ENCODE results near the gene GPN3. TPM values are rescaled to one million over a fixed set of nuclear protein-coding genes. Genes with fewer than 3 reads are reported as not detected.
"Not testable (repeated sequence)": the region's sequence is repeated elsewhere in the genome, so short reads cannot be mapped to it uniquely, and the experiment has no call there.

GPN3 gene
- total RNA-seq, 2 donors from 2014 or later: 34.9 to 39.9 TPM

- H3K36me3 Mint-ChIP-seq: no peaks in the 10 kb centered on the region
These were observed 46.8 kb downstream of the GPN3 start for GRCh38 chr12:110421159-110421661.

GRCh38 chr12:110420644-110421043 is 47.4 kb downstream of the GPN3 start:
- not testable (repeated sequence) for H3K4me1 Mint-ChIP-seq (ENCODE audit: low read depth in 2 of 2); H3K27me3 Mint-ChIP-seq; H3K27ac Mint-ChIP-seq; H3K9me3 Mint-ChIP-seq; H3K36me3 Mint-ChIP-seq; H3K4me3 Mint-ChIP-seq; DNase-seq (ENCODE audit: low spot score); ATAC-seq

More at GRCh38 chr12:110421159-110421661, 46.8 kb downstream of the GPN3 start:
- Mint-ChIP-seq H3K4me3 (no peak overlapping the region), H3K9me3 (no peaks in the 10 kb centered on the region), H3K27ac (no peak overlapping the region), H3K4me1 (ENCODE audit: low read depth in 2 of 2) (no peaks in the 10 kb centered on the region), H3K27me3 (peaks cover 6% of the 10 kb centered on the region in 2 donors)
- ATAC-seq: no peak
- DNase-seq (ENCODE audit: low spot score): no peak

- ATAC-seq: not testable (repeated sequence)
These were observed 50.9 kb downstream of the GPN3 start for GRCh38 chr12:110417113-110417512.

GRCh38 chr12:110410086-110410485 is 58.0 kb downstream of the GPN3 start:
- H3K27me3 Mint-ChIP-seq: peaks cover 8 to 16% of the 10 kb centered on the region in 2 donors
- ATAC-seq; DNase-seq (ENCODE audit: low spot score); H3K4me3 Mint-ChIP-seq; H3K36me3 Mint-ChIP-seq; H3K27ac Mint-ChIP-seq; H3K4me1 Mint-ChIP-seq (ENCODE audit: low read depth in 2 of 2); H3K9me3 Mint-ChIP-seq: not testable (repeated sequence)

More at GRCh38 chr12:110417113-110417512, 50.9 kb downstream of the GPN3 start:
- peaks cover 3 to 10% of the 10 kb centered on the region in 2 donors for H3K27me3 Mint-ChIP-seq
- not testable (repeated sequence) for DNase-seq (ENCODE audit: low spot score); H3K4me1 Mint-ChIP-seq (ENCODE audit: low read depth in 2 of 2); H3K9me3 Mint-ChIP-seq; H3K4me3 Mint-ChIP-seq; H3K36me3 Mint-ChIP-seq; H3K27ac Mint-ChIP-seq

- not testable (repeated sequence) for H3K9me3 Mint-ChIP-seq; H3K27me3 Mint-ChIP-seq; H3K36me3 Mint-ChIP-seq; H3K4me3 Mint-ChIP-seq; DNase-seq (ENCODE audit: low spot score); H3K27ac Mint-ChIP-seq; ATAC-seq
- peaks cover 10 to 15% of the 10 kb centered on the region in 2 donors for H3K4me1 Mint-ChIP-seq (ENCODE audit: low read depth in 2 of 2)
These were observed 62.9 kb downstream of the GPN3 start for GRCh38 chr12:110405126-110405662.

GRCh38 chr12:110403976-110404682 is 63.9 kb downstream of the GPN3 start:
- Mint-ChIP-seq H3K27me3 (no peaks in the 10 kb centered on the region), H3K4me1 (ENCODE audit: low read depth in 2 of 2) (peaks cover 10 to 18% of the 10 kb centered on the region in 2 donors), H3K36me3 (no peaks in the 10 kb centered on the region), H3K9me3 (no peaks in the 10 kb centered on the region), H3K27ac (peak overlapping the region; percentile 99), H3K4me3 (peak overlapping the region; percentile 99)
- ATAC-seq (peak; percentile 69 to 82), DNase-seq (ENCODE audit: low spot score) (peak; percentile 83)

- Mint-ChIP-seq H3K27me3 (no peaks in the 10 kb centered on the region), H3K4me3 (peak within 1 kb of the TSS; percentile 99), H3K27ac (peak within 1 kb of the TSS; percentile 99), H3K36me3 (no peaks in the 10 kb centered on the region), H3K4me1 (ENCODE audit: low read depth in 2 of 2) (peaks cover 10 to 18% of the 10 kb centered on the region in 2 donors), H3K9me3 (no peaks in the 10 kb centered on the region)
- peak; percentile 88 for DNase-seq (ENCODE audit: low spot score)
- peak; percentile 96 to 97 for ATAC-seq
These were observed 64.7 kb downstream of the GPN3 start, which contains the start of gene ANAPC7 for GRCh38 chr12:110403146-110403975. ANAPC7 (minus strand) TSS chr12:110403708; CDS start chr12:110403627, 81 bp downstream.

Other genes with a start within 250 kb of the GPN3 start
- gene ATP2A2, start 187.0 kb downstream of the GPN3 start, total RNA-seq: 100 to 1,000 TPM; 247 to 359 TPM
- 100 to 1,000 TPM in 1 of 2 donors, 10 to 100 TPM in 1; 62.0 to 133 TPM for gene ANAPC7, start 64.5 kb downstream of the GPN3 start, total RNA-seq
- 100 to 1,000 TPM; 208 to 356 TPM for gene ARPC3, start 17.9 kb downstream of the GPN3 start, total RNA-seq
- 10 to 100 TPM; 13.4 to 26.6 TPM for gene FAM216A, start 588 bp upstream of the GPN3 start, total RNA-seq
- 100 to 1,000 TPM; 105 to 120 TPM for gene VPS29, start 33.9 kb upstream of the GPN3 start, total RNA-seq
- under 1 TPM; 0.45 to 0.62 TPM for gene RAD9B, start 34.1 kb upstream of the GPN3 start, total RNA-seq
- 10 to 100 TPM; 35.2 to 42.1 TPM for gene PPTC7, start 115.1 kb upstream of the GPN3 start, total RNA-seq
- 1 to 10 TPM; 5.0 to 8.9 TPM for gene TCTN1, start 145.9 kb upstream of the GPN3 start, total RNA-seq
- 1 to 10 TPM in 1 of 2 donors, under 1 TPM in 1; 1.00 to 3.3 TPM for gene HVCN1, start 220.9 kb upstream of the GPN3 start, total RNA-seq

Data from natural killer cell treated with Interleukin-12 subunit alpha and Interleukin-12 subunit beta and Interleukin-15 and Interleukin-18, amount 100 ng/mL, for 72 hours (primary cell).